GF-D8 (cell line): ENCODE results near the gene RHOF.
"Not testable (repeated sequence)": the region's sequence is repeated elsewhere in the genome, so short reads cannot be mapped to it uniquely, and the experiment has no call there.

Experiments
- DNase-seq: peaks from one replicate; lab custom pipeline; 2025; lab: John Stamatoyannopoulos, UW

RHOF gene

DNA sequence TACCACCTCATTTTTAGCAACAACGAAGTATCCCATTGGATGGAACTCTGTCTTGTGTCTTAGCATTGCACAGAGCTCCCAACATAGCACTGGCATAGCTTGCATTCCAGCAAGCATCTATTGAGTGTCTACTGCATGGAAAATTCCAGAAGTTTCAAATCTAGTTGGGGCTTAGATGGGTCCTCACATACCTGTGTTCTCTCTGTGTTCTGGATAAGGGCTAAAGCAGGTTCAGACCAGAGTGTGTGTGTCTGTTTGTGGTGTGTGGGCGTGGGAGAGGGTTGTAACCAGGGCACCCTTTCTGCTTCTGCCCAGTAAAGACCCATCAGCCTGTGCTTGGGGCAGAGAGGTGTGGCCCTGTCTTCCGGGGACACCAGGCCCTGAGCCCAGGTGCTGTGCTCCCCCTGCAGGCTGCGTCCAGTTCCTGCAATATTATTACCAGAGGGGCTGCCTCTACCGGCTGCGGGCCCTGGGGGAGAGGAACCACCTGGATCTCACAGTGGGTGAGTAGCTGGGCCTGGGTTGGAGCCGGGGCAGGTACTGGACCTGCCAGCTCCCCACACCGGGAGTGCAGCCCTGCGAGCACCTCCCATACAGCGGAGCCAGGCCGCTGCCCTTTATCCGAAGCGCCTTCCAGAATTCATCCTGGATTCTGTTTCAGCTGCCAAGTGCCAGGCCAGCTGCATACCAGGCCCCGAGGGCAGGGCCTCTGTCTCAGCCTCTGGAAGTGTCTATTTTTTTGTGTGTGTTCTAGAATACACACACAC lies 20.3 kb downstream of the RHOF start:
- peak; percentile 44 for DNase-seq

DNA sequence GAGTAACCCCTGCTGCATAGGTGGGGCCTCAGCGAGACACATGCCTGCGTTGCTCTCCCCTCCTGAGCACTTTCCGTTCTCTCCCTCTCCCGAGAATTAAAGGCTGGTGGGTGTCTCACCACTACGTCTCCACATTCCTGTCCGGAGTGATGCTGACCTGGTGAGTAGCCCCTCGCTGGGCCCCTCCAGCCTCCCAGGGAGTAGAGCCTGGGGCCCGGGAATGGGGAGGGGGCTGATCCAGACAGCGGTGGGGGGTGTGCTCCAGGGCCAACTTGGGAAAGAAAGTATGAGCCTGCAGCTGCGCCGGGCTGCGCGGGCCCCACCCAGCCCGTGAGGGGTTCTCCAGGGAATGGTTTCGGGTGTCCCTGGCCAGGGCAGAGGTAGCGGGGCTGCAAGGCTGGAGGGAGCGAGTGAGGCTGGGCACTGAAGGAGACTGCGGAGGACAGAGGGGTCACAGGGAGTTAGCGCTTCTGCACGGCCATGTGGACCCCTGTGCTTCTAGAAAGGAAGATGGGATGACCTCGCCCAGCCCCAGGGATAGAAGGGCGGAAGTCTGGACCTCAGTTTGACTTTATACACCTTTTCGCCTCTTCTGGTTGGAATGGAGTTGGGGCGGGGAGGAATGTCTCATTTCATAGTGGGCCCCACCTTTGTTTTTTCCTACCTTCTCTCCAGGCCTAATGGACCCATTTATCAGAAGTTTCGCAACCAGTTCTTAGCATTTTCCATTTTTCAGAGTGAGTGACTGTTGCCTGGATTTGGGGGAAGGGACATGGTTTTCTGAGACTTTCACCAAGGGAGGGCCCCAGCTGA lies 22.5 kb downstream of the RHOF start:
- no peak for DNase-seq

DNA sequence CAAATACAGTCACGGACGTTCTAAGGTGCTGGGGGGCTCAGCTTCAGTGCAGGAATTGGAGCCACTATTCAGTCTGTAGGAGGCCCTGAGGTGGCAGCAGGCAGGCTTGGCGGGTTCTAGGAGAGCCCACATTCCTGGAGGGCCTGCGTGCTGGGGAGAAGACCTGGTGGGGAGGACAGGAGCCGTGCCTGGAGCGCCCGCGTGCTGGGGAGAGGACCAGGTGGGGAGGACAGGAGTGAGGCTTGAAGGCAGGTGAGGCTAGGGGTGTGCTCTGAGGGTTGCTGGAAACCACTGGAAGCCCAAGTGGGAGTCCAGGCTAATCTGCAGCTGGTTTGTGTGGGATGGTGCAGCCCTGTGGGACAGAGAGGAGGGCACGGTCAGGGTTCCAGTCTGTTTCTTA lies 23.1 kb downstream of the RHOF start:
- no peak for DNase-seq

DNA sequence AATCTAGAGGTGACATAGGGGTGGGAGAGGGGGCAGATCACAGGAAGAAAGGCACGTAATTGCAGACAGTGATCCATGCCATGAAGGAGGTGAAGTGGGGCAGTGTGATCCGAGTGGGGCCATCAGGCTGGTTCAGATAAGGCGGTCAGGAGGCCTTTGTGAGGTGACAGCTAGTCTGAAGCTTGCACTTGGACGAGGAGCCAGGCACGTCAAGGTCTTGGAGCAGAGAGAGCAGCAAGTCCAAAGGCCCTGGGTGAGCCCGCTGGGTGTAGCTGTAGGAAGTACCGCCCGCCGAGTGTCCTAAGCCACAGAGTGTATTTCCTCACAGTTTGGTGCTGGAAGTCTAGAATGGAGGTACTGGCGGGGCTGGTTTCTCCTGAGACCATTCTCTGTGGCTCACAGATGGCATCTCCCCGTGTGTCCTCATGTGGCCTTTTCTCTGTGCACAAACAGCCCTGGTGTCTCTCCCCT lies 23.6 kb downstream of the RHOF start:
- DNase-seq, result no peak

DNA sequence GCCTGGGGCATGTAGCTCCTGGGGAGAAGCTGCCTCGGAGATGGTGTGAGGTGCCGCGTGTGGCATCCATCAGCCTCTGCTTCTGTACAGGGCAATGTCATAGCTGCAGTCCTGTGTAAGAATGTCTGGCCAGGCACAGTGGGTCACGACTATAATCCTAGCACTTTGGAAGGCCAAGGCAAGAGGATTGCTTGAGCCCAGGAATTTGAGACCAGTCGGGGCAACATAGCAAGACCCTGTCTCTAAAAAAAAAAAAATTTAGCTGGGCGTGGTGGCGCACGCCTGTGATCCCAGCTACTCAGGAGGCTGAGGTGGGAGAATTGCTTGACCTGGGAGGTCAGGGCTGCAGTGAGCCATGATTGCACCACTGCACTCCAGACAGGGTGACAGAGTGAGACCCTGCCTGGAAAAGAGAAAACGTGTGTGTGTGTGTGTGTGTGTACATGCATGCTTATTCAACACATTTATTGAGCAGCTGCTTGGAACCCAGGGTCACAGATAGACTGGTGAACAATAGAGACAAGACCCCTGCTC lies 24.1 kb downstream of the RHOF start:
- no peak for DNase-seq

DNA sequence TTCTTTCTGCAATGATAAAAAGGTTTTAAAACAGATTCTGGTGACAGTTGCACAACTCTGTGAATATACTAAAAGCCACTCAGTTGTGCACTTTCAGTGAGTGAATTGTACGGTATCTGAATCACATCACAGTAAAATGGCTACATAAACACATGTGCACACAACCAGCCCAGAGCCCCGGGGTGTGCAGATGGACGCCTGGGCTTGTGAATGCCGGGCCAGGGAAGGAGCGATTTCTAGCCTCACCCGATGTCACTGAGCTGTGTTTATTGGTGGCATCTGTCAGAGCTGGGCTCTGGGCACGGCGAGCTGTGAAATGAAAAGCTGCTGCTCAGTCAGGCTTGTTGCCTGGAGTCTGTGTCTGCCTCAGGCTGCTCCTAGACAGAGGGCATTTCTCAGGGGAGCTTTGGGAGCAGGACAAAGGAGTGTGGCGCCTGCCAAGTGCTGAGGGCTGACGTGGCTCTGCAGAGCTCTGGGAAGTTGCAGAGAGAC lies 25.9 kb downstream of the RHOF start:
- no peak for DNase-seq

DNA sequence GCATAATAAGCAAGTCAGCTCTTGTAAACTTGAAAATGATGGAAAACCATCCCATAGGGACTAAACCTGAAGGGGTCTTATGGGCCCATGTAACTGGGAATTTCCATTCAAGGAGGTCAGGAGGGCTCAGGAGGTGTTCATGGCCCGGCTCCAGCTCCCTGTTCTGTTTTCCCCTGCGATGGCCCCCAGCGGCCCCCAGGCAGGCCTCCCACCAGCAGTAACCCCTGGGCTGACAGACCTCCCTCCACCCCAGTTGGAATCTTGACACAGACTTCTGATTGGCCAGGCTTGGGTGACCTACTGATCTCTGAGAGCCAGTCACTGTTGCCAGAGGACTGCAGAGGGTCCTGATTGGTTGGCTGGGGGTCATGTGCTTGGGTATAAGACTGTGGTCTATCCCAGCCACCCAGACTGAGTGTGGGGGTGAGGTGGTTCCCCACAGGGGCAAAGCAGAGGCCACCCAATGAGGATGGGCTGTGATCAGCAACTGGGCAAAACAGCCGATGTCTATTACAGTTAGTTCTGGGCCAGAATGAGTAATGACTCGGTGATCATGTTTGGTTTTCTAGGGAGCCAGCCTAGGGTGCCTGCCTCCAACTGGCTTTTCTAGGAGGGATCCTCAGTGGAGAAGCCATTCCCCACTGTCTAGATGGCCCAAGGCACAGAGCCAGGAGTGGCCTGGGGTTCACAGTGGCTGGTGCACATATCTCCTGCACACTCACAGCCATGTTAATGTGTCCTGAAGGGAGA lies 27.0 kb downstream of the RHOF start:
- DNase-seq, result no peak

DNA sequence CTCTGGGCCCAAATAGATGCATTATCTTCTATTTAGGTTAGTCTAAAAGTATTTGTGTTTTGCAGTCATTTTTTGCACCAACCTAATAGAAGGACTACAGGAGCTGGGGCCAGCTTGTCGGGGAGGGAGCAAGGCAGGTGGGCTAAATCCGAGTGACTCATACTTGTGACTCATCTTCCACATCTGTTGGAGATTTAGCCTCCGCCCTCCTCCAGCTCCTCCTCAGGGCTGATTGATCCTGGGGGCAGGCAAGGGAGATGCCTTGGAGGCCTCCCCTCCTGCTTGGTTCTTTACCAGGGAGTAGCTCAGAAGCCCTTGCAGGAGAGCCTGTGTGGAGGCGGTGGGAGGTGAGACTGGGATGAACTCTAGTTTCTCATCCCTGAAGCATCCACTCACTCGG lies 27.9 kb downstream of the RHOF start:
- no peak for DNase-seq

DNA sequence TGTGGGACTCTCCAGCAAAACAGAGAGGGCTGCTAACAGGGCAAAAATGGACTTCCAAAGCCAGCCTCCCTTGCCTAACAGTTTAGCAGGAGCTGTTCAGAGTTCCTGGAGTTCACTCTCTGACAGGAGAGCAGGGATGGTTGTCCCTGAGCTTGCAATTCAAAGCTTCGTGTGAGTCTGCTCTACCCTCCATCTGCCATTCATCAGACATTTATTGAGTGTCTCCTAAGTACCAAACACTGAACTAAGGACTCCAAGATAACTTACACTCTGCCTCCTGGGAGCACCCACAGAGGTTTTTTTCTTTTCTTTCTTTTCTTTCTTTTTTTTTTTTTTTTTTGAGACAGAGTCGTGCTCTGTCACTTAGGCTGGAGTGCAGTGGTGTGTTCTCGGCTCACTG lies 28.7 kb downstream of the RHOF start:
- DNase-seq, result no peak

DNA sequence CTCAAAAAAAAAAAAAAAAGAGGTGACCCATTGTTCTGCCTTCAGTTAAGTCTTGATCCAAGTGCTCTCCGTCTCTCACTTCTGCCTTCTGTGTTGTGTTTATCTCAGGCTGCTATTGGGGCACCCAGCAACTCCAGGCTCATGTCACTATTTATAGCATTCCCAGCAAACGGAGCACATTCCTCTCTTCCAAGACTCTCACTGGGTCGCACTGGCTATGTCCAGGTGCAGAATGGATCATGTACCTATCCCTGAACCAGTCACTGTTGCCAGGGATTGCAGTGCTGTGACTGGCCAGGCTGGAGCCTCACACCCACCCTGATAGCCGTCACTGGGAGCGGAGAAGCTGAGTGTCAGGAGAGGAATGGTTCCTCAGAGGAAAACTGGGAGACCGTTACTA lies 31.2 kb downstream of the RHOF start:
- DNase-seq, result no peak

DNA sequence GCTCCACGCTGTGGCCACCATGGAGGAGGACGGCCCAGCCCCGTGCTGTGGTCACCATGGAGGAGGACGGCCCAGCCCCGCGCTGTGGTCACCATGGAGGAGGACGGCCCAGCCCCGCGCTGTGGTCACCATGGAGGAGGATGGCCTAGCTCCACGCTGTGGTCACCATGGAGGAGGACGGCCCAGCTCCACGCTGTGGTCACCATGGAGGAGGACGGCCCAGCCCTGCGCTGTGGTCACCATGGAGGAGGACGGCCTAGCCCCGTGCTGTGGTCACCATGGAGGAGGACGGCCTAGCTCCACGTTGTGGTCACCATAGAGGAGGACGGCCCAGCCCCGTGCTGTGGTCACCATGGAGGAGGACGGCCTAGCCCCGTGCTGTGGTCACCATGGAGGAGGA lies 35.0 kb downstream of the RHOF start:
- not testable (repeated sequence) for DNase-seq

DNA sequence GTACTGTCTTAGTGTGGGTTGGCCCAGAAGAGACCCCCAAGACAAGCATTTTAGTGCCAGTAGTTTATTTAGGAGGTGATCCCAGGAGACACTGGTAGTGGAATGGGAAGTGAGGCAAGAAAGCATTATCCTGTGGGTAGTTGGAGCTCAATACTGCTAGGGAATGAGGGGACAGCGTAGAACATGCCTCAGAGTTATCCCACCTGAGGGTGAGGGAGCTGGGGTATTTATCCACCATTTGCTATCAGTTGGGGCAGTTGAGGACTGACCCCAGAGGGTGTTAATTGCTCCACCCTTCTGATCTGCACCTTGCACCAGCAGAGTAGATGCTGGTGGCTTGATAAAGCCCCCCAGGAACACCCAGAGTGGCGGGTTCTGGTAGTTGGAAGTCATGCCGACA lies 37.9 kb downstream of the RHOF start:
- DNase-seq, result no peak

DNA sequence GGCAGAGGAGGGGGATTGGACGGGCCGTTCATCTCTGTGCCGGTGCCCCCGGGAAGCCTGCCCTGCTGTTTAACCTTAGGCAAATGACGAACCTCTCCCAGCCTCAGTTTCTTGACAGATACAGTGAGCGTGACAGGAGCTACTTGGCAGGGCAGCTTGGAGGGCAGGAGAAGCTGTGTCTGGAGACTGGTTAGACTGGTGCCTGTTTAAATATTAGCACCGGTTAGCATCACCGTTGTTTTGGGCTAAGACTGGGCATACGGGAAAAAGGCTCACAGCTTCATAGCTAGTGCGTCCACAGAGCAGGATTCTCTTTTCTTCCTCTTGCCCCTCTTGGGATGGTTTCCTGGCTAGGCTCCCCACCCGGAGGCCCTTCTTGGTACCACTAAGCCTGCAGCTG lies 38.7 kb downstream of the RHOF start:
- no peak for DNase-seq

DNA sequence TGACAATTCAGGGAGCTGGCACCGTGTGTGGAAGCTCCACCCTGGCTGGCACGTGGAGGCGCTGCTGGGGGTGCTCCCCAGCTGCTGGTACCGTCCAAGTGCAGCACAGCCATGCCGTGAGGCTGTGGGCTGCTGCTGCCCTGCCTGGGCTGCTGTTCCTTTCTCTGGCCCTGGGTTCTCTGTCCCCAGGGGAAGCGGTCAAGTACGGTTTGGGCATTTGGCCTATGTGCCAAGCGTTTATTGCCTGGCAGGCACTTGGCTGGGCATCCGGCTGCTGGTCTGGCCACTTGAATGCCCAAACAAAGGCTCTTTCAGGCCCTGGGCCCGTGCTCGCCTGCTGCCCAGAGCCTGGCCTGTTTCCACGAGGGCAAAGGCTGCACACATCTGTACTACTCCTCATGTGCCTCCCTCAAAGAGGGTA lies 39.6 kb downstream of the RHOF start:
- DNase-seq, result no peak

DNA sequence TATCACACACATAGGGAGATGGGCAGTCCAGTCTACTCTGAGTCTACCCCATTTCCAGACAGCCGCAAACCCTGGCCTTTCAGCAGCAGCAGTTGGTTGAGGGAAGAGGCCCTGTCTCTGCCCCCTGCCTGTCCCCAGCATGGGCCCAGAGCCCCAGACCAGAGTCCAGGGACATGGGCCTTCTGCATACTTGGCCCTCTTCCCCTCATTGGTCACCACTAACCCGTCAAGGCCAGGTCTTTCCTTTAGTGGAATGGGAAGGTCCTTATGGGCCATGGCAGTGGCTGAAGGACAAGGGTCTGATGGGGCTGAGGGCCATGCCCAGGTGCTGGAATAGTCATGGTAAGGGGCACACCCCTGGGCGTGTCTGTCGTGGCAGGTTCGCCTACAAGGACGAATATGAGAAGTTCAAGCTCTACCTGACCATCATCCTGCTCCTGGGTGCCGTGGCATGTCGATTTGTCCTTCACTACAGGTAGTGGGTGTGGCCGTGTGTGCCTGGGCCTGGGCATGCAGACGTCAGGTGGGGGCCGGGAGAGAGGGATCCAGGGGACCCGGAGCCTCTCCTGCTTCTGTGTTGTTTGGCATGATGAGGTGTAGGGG lies 41.6 kb downstream of the RHOF start:
- no peak for DNase-seq

DNA sequence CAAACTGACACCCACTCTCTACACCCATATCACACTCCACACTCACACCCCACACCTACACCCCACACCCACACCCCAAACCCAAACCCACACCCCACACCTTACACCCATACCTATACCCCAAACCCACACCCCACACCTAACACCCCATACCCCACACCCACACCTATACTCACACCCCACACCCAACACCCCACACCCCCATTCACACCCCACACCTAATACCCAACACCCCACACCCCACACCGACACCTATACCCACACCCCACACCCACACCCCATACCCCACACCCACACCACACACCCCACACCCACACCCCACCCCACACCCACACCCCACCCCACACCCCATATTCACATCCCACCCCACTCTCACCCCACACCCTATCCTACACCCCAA lies 42.5 kb downstream of the RHOF start:
- DNase-seq, result no peak

DNA sequence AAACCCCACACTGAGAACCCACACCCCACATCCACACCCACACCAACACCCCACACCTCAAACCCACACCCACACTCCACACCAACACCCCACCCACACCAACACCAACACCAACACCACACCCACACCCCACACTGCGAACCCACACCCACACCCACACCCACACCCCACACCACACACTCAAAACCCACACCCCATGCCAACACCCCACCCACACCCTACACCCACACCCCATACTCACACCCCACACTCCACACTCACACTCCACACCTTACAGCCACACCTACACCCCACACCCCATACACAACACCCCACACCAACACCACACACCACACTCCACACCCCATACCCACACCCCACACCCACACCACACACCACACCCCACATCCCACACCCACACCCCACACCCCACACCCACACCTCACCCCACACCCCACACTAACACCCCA lies 43.0 kb downstream of the RHOF start:
- DNase-seq, result no peak

DNA sequence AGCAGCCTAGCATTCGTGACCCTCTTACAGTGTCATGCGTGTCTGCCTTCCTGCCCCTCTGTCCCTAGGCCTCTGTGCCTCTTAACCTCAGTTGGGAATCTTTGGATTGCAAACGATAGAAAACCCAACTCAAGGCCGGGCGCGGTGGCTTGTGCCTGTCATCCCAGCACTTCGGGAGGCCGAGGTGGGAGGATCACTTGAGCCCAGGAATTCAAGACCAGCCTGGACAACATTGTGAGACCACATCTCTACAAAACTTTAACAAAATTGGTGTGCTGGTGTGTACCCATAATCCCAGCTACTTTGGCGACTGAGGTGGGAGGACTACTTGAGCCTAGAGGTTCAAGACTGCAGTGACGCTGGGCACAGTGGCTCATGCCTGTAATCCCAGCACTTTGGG lies 44.2 kb downstream of the RHOF start:
- DNase-seq, result no peak

DNA sequence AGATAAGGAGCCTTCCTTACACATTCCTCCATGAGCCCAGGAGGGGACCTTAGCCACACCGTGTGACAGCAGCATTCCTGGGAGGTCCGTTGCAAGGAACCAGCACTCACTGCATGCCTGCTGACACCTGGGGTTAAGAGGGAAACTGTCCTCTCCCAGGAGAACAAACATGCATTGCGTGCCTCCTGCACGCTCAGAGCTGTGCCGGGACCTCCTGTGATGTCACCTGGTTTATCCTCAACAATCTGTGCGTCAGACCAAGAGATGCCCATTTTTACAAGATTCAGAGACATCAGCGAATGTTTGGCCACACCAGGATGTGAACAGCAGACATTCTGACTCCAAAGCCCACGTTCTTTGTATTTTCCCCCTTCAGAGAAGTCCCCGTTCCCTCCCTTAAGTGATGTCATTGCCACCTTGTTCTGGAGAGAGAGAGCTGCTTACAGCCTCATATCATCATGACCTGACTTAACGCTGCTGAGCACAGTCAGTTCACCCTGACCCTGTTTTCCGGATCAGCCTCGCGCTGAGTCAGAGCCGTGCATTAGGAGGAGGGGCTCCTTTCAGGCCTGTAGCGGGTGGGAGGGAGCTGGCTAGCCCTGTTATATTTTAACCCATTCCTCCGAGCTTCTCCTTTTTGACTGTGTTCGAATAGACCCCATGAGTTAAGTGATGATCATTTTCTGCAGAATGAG lies 44.8 kb downstream of the RHOF start:
- DNase-seq, result no peak

DNA sequence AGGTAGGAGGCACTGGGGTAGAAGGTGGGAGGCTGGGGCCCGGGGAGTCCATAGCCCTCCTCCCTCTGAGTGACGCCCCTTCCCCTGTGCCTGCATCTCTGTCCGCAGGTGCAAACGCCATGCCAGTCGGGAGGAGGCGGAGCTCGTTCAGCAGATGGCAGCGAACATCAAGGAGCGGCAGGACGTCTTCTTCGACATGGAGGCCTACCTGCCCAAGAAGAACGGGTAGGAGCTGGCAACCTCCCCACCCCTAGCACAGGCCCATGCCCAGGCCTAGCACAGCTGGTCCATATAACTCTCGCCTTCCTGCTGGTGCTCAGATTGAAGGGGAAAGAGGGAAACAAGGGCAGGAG lies 45.3 kb downstream of the RHOF start:
- DNase-seq, result no peak

DNA sequence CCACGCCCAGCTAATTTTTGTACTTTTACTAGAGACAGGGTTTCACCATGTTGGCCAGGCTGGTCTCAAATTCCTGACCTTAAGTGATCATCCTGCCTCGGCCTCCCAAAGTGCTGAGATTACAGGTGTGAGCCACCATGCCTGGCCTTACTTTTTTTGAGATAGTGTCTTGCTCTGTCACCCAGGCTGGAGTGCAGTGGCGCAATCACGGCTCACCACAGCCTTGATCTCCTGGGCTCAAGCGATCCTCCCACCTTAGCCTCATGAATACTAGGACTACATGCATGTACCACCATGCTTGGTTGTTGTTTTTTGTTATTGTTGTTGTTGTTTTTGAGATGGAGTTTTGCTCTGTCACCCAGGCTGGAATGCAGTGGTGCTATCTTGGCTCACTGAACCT lies 47.9 kb downstream of the RHOF start:
- not testable (repeated sequence) for DNase-seq
